Nephron (organoid): ENCODE measurements around the gene TPD52L1.
A peak's percentile ranks its signal among the peaks of the same experiment; 100 is the strongest.

ENCODE experiments used
- H3K27ac Mint-ChIP-seq, 3 experiments: 2 replicates each; pipeline ENCODE4 v1.8.0; 2020; ENCODE audit warnings: mixed read lengths in 3 of 3, mild to moderate bottlenecking in 2 of 3, moderate library complexity in 1 of 3
- H3K27me3 Mint-ChIP-seq: 2 replicates; pipeline ENCODE4 v1.8.0; 2021; ENCODE audit warnings: low read depth, mild to moderate bottlenecking, moderate library complexity, mixed read lengths
- H3K36me3 Mint-ChIP-seq: 2 replicates; pipeline ENCODE4 v1.8.0; 2020; ENCODE audit warnings: low read depth, mixed read lengths
- H3K4me1 Mint-ChIP-seq: 2 replicates; pipeline ENCODE4 v1.8.0; 2020; ENCODE audit warnings: mixed read lengths
- H3K4me3 Mint-ChIP-seq, 3 experiments: 2 replicates each; pipeline ENCODE4 v1.8.0; 2020; ENCODE audit warnings: mild to moderate bottlenecking in 3 of 3, mixed read lengths in 3 of 3, moderate library complexity in 2 of 3
- H3K9me3 Mint-ChIP-seq: 2 replicates; pipeline ENCODE4 v1.8.0; 2020; ENCODE audit warnings: mixed read lengths
- TF ChIP-seq, protein P1 (sequence below), 3 experiments: fragments of 200-600 bp; sonication (generic); IDR thresholded peaks; one replicate each; pipeline ENCODE4 v1.5.0; 2021; ENCODE audit warnings: antibody characterized with exemption in 3 of 3; ENCODE audit not compliant: unreplicated experiment in 3 of 3

TPD52L1 gene

DNA sequence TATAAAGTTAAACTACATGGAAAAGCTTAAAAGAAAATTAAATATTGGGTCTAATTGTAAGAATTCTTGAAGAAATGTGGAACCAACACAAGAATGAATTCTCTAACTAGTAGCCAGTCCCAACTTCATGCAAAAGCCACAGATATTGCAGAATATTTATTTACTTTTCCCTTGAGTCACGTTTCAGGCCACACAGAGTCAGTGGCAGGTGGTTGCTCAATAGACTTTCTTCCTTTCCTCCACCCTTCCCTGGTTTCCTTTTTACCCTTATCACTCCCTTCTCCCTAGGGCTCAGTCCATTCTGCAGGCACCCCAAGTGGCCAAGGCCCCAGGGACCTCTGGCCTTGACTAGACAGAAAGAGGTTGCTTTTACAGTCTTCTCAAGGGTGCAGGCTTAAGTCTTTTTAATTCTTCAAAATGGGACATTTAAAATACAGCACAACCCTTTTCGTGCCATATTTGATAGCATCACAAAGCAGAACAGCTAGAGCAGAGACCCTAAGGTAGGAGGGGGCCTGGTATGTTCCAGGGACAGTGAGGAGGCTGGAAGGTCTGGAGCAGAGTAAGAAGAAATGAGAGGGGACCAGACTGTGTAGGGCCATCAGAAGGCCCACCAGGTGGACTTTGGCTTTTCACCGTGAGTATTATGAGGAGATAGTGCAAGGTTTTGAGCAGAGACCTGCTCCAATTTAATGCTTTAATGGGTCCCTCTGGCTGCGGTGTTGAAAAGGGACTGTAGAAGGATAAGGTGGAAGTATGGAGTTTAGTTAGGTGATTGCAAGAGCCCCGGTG lies 83.2 kb downstream of the TPD52L1 start:
- TF ChIP-seq, protein P1, sequence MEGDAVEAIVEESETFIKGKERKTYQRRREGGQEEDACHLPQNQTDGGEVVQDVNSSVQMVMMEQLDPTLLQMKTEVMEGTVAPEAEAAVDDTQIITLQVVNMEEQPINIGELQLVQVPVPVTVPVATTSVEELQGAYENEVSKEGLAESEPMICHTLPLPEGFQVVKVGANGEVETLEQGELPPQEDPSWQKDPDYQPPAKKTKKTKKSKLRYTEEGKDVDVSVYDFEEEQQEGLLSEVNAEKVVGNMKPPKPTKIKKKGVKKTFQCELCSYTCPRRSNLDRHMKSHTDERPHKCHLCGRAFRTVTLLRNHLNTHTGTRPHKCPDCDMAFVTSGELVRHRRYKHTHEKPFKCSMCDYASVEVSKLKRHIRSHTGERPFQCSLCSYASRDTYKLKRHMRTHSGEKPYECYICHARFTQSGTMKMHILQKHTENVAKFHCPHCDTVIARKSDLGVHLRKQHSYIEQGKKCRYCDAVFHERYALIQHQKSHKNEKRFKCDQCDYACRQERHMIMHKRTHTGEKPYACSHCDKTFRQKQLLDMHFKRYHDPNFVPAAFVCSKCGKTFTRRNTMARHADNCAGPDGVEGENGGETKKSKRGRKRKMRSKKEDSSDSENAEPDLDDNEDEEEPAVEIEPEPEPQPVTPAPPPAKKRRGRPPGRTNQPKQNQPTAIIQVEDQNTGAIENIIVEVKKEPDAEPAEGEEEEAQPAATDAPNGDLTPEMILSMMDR (IDR thresholded peaks at IDR 0.05; ENCODE audit: unreplicated experiment in 3 of 3), result no peak
- no peak overlapping the region for H3K27ac Mint-ChIP-seq
- peaks cover 14% of the 10 kb centered on the region for H3K4me1 Mint-ChIP-seq
- H3K4me3 Mint-ChIP-seq, result no peak overlapping the region
- no peaks in the 10 kb centered on the region for H3K27me3 Mint-ChIP-seq
- peaks cover 25% of the 10 kb centered on the region for H3K36me3 Mint-ChIP-seq
- H3K9me3 Mint-ChIP-seq, result peaks cover 21% of the 10 kb centered on the region

DNA sequence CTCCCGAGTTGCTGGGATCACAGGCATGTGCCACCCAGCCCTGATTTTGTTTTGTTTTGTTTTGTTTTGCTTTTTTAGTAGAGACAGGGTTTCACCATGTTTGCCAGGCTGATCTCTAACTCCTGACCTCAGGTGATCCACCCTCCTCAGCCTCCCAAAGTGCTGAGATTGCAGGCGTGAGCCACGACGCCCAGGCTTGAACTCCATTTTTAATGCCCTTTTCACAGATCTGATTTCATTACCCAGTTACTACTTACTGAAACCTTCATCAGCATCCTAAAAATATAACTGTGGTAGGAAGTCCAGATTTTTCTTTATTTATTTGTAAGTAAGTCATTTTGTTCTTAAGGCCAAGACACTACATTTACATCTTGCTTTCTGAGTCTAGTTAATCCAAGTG lies 84.2 kb downstream of the TPD52L1 start:
- Mint-ChIP-seq H3K4me3 (no peak overlapping the region), H3K27ac (no peak overlapping the region), H3K4me1 (peaks cover 7% of the 10 kb centered on the region), H3K27me3 (no peaks in the 10 kb centered on the region), H3K36me3 (peaks cover 30% of the 10 kb centered on the region), H3K9me3 (peaks cover 30% of the 10 kb centered on the region)
- TF ChIP-seq, protein P1 (IDR thresholded peaks at IDR 0.05; ENCODE audit: unreplicated experiment in 3 of 3), result no peak

DNA sequence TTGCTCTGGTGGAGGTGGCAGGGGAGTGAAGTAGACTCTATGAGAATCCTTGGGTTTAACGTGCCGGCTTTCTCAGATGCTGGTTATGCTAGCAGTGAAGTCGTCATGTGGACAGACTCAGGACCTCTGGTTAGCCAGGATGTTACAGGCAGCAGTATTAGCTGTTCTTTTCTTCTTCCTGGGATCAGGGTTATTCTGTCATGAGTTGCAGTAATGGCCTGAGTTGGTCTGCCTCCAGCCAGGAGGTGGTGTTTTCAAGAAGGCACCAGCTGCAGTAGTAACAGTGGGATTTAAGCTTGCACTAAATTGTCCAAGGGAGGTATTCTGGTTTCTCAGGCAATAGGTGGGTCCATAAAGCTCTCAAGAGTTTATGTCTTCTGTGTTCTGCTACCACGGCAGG lies 91.5 kb downstream of the TPD52L1 start:
- Mint-ChIP-seq H3K27me3 (no peaks in the 10 kb centered on the region), H3K4me1 (peaks cover 13% of the 10 kb centered on the region), H3K4me3 (no peak overlapping the region), H3K27ac (peak overlapping the region in 1 of 3 experiments; percentile 49), H3K36me3 (peaks cover 23% of the 10 kb centered on the region), H3K9me3 (peaks cover 36% of the 10 kb centered on the region)
- TF ChIP-seq, protein P1 (IDR thresholded peaks at IDR 0.05; ENCODE audit: unreplicated experiment in 3 of 3), result no peak

DNA sequence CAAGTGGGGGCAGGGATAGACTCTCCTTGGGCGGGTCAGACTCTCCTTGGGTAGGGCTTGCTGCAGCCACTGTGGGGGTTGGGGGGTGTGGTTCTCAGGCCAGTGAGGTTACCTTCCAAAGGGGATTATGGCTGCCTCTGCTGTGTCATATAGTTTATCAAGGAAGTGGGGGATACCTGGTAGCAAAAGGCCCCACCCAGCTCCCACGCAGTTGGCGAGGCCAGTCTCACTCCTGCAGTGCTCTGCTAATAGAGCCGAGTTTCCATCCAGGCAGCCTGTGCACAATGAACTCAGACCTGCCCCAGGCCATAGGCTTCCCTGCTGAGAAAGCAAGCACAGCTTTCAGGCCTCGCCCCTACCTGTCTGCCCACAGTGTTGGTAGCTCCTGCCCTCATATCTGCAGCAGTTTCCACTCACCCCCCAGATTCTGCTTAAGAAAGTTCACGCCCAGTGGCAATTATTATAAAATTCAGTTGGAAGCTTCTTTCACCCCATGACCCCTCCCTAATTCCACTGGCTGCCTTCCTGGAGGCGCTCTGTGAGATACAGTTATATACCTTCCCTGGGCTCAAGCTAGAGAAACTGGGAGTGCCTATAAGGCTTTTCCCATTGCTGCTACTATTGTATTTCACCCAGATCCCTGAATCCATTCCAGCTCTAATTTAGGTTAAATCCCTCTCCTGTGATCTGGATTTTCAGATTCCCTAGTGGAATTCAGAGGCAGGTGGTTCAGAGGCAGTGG lies 92.1 kb downstream of the TPD52L1 start:
- peak overlapping the region in 1 of 3 experiments; percentile 49 for H3K27ac Mint-ChIP-seq
- H3K27me3 Mint-ChIP-seq, result no peaks in the 10 kb centered on the region
- peaks cover 13% of the 10 kb centered on the region for H3K4me1 Mint-ChIP-seq
- TF ChIP-seq, protein P1 (IDR thresholded peaks at IDR 0.05; ENCODE audit: unreplicated experiment in 3 of 3), result no peak
- no peak overlapping the region for H3K4me3 Mint-ChIP-seq
- H3K9me3 Mint-ChIP-seq, result peaks cover 33% of the 10 kb centered on the region
- H3K36me3 Mint-ChIP-seq, result peaks cover 20% of the 10 kb centered on the region

DNA sequence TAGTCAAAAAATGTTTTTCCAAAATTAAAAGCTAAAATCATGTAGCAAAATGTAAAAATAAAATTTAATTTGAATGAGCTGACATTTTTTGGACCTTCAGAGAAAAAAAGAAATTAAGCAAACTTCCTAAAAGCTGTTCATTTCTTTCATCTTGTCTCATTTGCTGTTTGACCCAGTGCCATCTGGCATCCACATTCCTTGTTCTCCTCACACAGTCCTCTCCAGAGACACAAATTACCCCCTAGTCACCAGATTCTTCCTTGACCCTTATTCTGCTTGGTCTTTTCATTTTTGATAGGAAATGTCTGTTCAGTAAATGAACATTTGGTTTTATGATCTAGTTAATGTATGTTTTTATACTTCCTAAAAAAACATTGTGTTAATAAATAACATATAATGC lies 93.0 kb downstream of the TPD52L1 start:
- peaks cover 15% of the 10 kb centered on the region for H3K4me1 Mint-ChIP-seq
- no peaks in the 10 kb centered on the region for H3K27me3 Mint-ChIP-seq
- TF ChIP-seq, protein P1 (IDR thresholded peaks at IDR 0.05; ENCODE audit: unreplicated experiment in 3 of 3), result no peak
- no peak overlapping the region for H3K4me3 Mint-ChIP-seq
- H3K9me3 Mint-ChIP-seq, result peaks cover 24% of the 10 kb centered on the region
- H3K27ac Mint-ChIP-seq, result peak overlapping the region in 1 of 3 experiments; percentile 0
- H3K36me3 Mint-ChIP-seq, result peaks cover 12% of the 10 kb centered on the region
